Brain pericyte (primary cell): ENCODE results near the gene BEND6.

Source experiments
- DNase-seq: peaks from one replicate; pipeline ENCODE4 v3.0.0-alpha.2; 2012; ENCODE audit warnings: low read depth, low spot score

Gene BEND6

GRCh38 chr6:56940977-56941376 lies 13.9 kb upstream of the BEND6 start:
- DNase-seq: no peak

- DNase-seq: no peak
These were observed 10.2 kb upstream of the BEND6 start for GRCh38 chr6:56944661-56945060.

GRCh38 chr6:56946368-56946767 lies 8.5 kb upstream of the BEND6 start:
- DNase-seq: no peak

GRCh38 chr6:56947924-56948323 lies 7.0 kb upstream of the BEND6 start:
- DNase-seq: no peak

- DNase-seq: no peak
These were observed 5.6 kb upstream of the BEND6 start for GRCh38 chr6:56949265-56949664.

- DNase-seq: no peak
These were observed 4.9 kb upstream of the BEND6 start for GRCh38 chr6:56949925-56950495.

GRCh38 chr6:56951049-56951831 lies 3.7 kb upstream of the BEND6 start:
- DNase-seq: no peak

- DNase-seq: no peak
These were observed 1.1 kb upstream of the BEND6 start for GRCh38 chr6:56953597-56954402.

- DNase-seq: peak; percentile 63
These were observed 556 bp downstream of the BEND6 start for GRCh38 chr6:56955171-56956155.

- no peak for DNase-seq
These were observed 1.6 kb downstream of the BEND6 start for GRCh38 chr6:56956491-56956890.

GRCh38 chr6:56957856-56958255 lies 2.9 kb downstream of the BEND6 start:
- DNase-seq: no peak

- DNase-seq: no peak
These were observed 3.6 kb downstream of the BEND6 start for GRCh38 chr6:56958481-56958880.

- no peak for DNase-seq
These were observed 4.2 kb downstream of the BEND6 start for GRCh38 chr6:56959094-56959493.

- no peak for DNase-seq
These were observed 5.0 kb downstream of the BEND6 start for GRCh38 chr6:56959938-56960337.

GRCh38 chr6:56961151-56961550 lies 6.2 kb downstream of the BEND6 start:
- DNase-seq: no peak

GRCh38 chr6:56962441-56962840 lies 7.5 kb downstream of the BEND6 start:
- DNase-seq: no peak

- no peak for DNase-seq
These were observed 8.1 kb downstream of the BEND6 start for GRCh38 chr6:56963043-56963442.

GRCh38 chr6:56963793-56964192 lies 8.9 kb downstream of the BEND6 start:
- DNase-seq: no peak

- DNase-seq: no peak
These were observed 10.2 kb downstream of the BEND6 start for GRCh38 chr6:56965126-56965525.

GRCh38 chr6:56970849-56971248 lies 15.9 kb downstream of the BEND6 start:
- no peak for DNase-seq

GRCh38 chr6:56977192-56977591 lies 22.3 kb downstream of the BEND6 start:
- DNase-seq: no peak
